Activated CD4-positive, CD25-positive, alpha-beta regulatory T cell treated with anti-CD3 and anti-CD28 coated beads, Interleukin-2, amount 50 U/mL, for 16 hours (primary cell): ENCODE measurements around the gene CDC20.
"Not testable (repeated sequence)": the region's sequence is repeated elsewhere in the genome, so short reads cannot be mapped to it uniquely, and the experiment has no call there.

Experiments used
- DNase-seq: peaks from one replicate; pipeline ENCODE4 v3.0.0-alpha.2; 2020; ENCODE audit warnings: low read depth, low spot score

The CDC20 gene

DNA sequence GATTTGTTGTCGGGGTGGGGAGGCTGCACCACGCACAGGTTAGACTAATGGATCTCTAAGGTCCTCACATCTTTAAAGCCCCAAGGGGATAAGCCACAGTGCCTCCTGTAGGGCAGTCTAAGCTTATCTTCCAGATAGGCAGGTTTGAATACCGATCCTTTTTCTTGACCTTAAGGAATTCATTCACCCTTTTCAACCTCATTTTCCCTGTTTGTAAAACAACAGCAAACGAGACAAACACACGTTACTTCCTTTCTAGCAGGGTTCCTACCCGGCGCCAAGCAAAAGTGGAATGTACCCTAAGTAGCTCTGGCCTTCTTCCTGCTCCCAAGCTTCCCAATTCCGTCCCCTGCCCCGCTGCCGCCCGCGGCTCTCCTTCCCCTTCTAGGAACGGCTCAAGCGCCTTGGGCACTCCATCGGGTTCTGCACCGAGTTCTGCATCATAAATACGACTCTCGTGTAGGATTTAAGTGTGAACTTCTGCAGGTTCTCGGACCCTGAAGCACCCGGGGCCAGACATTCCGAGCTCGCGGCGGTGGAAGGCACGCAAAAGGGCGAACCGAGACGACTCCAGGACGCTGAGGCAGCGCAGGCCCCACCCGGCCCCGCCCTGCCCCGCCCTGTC, 548 bp upstream of the CDC20 start:
- no peak for DNase-seq

DNA sequence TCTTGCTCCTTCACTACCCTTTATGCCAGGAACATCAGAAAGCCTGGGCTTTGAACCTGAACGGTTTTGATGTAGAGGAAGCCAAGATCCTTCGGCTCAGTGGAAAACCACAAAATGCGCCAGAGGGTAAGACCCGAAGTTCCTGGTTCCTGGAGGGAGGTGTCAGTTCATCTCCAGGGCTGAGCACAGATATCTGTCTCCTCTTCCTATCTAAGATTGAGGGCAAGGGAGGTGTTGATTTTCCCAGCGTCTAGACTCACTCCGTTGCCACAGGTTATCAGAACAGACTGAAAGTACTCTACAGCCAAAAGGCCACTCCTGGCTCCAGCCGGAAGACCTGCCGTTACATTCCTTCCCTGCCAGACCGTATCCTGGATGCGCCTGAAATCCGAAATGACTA, 915 bp downstream of the CDC20 start:
- no peak for DNase-seq

DNA sequence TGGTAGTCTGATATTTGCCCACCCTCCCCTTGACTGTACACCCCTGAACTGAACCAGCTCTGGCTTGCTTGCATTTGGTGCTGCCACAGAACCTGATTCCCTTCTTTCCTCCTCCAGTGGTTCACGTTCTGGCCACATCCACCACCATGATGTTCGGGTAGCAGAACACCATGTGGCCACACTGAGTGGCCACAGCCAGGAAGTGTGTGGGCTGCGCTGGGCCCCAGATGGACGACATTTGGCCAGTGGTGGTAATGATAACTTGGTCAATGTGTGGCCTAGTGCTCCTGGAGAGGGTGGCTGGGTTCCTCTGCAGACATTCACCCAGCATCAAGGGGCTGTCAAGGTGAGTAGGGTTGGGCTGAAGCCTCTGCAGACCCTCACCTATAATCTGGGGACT, 1.8 kb downstream of the CDC20 start:
- DNase-seq = no peak

DNA sequence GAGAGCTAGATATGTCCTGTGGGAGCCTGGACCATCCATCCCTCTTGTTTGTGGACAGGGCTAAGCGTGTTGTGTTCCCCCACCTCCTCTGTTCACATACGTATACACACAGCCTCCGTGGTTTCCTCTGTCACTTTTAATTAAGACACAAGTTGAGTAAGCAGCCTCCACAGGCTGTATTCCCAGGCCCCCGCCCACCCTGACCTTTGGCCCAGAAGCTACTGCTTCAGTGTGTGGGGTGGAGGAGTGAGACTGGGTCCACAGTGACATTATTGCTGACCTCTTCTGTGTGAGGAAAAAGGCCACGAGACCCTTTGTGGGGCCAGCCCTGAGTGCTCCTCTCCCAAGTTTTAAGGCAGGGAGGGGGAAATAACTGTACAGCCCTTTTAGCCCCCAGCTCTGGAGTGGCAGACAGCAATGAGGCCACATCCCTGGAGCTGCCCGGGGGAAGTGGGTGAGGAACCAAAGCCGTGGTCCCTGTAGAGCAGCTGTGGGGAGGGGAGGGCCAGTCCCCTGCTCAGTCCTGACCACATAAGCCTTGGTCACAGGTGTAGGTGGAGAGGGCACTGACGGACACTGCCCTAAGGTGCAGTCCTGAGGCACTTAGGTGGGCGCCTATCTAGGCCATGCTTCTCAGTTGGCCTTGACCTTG, 4.6 kb downstream of the CDC20 start:
- DNase-seq = no peak

DNA sequence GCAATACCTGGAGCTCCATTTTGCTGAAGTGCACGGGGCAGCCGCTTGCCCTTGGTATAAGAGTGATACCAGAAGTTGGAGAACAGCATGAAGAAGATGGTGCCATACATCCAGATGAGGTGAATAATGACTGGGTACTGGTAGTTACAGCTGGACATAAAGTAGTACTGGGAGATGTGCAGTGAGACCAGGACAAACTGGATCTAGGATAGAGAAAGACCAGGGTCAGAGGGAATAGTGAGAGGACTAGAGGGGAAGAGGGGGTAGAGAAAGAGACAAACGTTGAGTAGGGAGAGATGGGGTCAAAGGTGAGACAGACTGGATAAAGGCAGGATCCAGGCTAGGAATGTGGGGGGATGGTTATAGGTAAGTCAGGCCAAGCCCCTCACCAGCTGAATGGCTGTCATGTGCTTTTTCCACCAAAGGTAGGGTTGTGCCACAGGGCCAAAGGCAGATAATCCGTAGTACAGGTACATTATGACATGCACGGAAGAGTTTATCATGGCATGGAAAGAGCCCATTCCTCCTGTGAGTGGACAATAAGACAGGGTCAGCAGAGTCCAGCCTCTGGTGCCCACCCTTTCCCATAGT, 5.2 kb downstream of the CDC20 start:
- DNase-seq = no peak

DNA sequence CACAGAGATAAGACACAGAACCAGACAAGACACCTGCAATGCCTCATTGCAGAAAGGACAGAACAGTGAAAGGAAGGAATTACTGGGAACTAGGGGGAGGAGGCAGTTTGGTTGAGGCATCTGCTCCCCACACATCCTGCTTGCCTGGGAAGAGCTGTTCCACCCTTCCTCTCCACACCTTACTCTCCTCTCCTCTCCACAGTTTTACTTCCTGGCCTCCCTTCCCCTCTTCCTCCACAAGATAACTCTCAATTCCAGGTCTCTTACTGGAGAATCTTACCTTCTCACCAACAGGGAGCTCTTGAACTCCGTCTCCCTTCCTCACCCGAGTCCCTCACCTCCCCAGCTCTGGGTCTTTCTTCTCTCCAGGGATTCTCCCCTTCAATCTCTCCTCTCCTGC, 6.9 kb downstream of the CDC20 start:
- no peak for DNase-seq

DNA sequence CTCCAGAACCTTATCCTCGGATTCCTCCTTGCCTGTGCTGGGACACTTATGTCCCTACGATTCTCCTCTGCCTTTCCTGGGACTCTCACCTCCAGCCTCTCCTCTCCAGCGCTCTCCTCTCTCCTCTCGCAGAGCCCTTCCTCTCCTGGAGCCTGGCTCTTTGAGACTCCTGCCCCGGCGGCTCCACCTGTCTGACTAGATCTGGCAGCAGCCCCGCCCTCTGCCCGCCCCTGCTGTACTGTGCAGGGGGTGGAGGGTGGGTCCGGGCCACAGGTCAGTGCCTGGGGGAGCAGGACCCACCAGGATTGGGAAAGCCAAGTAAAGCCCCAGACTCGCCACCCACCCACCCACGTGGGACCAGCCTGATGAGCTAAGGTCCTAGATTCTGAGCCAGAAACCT, 7.4 kb downstream of the CDC20 start:
- no peak for DNase-seq

DNA sequence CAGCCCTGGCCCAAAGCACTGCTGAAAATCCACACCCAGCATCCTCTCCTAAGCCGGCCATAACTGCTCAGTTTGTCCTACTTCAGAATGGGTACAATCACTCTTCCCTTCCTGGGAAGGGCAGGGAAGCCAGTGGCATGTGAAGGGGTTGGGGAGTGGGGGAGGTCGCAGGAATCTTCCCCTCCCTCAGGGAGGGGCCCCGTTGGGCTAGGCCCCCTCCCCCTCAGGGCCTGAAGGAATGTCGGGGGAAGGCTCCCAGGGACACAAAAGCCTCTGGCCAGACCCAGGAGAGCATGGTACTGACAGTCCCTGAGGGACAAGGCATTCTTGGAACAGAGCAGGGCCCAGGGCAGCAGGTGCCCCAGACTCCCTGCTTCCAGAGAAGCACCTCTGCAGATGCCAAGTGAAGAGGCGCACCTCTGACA, 7.8 kb downstream of the CDC20 start:
- no peak for DNase-seq

DNA sequence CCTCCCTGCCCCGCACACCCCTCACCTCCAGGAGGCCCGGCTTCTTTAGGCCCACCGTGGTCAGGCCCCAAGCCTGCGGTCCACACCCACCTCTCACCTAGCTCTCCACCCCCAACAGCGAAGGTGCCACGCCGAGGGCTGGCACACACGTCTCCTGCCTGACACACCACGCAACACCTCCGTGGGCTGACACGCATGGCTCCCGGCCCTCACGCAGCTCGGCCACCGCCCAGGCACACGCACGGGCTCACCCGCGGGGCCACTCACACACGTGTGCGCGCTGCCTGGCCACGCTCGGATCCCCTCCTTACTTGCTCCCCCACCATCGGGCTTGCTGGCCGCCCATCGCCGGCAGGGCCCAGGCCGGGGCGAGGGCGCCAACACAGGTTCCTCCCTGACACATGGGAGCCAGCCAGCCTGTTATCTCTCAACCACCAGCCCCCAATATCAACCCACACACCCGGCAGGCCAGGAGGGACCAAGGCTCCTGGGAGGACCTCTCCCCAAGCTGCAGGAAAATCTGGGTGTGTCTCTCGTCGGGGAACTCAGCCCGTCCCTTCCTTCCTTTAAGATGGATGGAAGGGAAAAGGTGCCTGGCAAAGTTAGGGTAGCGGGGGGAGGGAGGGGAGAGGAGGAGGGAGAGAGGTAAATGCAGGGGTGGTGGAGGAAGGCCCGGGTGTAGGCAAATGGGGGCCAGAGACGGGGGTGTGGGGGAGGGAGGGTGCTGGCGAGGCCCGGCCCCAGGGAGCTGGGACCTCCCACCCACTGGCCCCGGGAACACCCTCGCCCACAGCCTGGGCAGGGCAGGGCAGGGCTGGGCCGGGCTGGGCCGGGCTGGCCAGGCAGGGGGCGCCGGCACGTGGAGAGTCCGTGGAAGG, 8.5 kb downstream of the CDC20 start:
- no peak for DNase-seq

DNA sequence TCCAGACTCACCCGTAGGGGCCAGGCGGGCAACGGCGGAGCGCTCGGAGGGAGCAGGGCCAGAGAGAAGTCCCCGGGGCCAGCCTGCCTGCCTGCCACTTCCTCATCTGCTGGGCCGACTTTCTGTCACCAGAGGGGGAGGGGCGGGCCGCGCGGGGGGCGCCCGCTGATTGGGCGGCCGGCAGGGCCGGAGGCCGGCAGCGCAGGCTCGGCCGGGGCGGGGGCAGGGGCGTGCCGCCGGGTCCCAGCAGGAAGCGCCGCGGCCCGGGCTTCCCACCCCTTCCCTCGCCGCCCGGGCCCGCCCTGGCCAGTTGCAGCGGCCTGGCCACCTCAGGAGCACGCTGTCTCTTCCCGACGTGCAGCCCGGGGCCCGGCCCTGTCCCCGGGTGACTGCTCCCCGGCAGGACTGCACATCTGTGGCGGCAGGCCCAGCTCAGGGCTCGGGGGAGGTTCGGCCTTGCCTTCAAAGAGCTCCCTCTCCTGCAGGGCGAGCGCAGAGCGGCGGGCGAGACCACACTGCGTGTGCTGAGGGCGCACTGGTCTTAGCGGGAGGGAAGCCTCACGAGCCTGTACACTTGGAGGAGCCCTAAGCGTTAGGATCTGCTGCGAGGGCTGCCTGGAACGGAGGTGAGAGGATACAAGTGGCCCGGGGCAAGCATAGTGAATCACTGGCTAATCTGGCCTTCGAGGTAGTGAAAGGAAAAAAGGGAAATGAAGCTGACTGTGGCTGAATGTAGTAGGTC, 9.3 kb downstream of the CDC20 start, which contains the start of gene ELOVL1:
Gene ELOVL1 (minus strand): TSS at position 108 of the 742 bp plus-strand sequence. CDS start 2,402 bp downstream, outside the sequence.
- DNase-seq = peak; percentile 67

DNA sequence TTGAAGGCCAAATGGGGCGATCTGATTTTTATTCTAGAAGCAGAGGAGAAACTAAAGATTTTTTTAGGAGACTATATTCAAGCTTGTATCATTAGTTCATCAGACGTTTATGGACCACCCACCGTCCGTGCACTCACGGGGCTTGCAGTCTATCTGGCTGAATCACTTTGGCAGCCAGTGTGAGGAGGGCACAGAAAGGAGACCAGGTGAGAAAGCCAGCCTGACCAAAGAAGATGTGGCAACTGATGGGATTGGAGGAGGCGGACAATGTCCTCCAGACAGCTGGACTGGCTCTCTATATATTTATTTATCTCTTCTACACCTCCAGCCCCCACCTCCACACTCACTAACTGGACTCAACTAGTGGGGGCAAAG, 9.9 kb downstream of the CDC20 start:
- no peak for DNase-seq

DNA sequence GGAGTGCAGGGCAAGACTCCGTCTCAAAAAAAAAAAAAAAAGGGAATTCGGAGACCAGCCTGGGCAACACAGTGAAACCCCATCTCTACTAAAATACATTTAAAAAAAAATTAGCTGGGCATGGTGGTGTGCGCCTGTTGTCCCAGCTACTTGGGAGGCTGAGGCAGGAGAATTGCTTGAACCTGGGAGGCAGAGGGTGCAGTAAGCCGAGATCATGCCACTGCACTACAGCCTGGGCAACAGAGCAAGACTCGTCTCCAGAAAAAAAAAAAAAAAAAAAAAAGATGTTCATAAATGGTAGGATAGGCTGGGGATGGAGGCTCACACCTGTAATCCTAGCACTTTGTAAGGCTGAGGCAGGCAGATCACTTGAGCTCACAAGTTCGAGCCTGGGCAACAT, 11.0 kb downstream of the CDC20 start:
- not testable (repeated sequence) for DNase-seq

DNA sequence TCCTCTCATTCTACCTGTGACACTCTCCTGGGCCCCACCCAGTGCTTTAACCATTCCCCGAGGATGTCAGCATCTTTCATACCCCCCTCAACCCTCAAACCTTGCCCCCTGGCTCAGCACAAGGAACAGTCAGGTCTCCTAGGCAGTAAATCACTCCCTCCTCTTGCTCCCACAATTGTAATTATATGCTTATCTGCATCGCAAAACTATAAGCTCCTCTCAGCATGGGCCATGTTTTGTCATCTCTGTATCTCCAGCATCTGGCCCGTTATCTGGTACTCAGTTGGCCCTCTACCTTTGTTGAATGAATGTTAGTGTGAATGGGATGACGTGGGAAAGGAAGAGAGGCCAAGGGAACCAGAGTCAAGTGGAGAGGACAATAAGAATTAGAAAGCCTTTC, 11.8 kb downstream of the CDC20 start:
- DNase-seq = no peak

DNA sequence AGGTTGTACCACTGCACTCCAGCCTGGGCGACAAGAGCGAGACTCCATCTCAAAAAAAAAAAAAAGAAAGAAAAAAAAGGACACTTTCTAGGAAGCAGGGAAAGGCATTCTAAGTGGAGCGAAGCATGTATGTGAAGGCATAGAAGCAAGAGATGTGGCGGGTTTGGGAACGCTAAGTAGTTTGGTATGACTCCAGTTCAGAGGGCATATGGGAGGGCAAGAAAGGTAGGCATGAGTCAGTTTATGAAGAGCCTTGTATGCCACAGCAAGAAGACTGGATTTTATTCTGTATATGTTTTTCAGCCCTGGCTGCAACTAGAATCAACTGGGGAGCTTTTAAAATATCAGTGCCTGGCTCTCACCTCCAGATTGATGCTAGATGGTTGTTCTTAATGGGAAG, 13.4 kb downstream of the CDC20 start:
- no peak for DNase-seq

DNA sequence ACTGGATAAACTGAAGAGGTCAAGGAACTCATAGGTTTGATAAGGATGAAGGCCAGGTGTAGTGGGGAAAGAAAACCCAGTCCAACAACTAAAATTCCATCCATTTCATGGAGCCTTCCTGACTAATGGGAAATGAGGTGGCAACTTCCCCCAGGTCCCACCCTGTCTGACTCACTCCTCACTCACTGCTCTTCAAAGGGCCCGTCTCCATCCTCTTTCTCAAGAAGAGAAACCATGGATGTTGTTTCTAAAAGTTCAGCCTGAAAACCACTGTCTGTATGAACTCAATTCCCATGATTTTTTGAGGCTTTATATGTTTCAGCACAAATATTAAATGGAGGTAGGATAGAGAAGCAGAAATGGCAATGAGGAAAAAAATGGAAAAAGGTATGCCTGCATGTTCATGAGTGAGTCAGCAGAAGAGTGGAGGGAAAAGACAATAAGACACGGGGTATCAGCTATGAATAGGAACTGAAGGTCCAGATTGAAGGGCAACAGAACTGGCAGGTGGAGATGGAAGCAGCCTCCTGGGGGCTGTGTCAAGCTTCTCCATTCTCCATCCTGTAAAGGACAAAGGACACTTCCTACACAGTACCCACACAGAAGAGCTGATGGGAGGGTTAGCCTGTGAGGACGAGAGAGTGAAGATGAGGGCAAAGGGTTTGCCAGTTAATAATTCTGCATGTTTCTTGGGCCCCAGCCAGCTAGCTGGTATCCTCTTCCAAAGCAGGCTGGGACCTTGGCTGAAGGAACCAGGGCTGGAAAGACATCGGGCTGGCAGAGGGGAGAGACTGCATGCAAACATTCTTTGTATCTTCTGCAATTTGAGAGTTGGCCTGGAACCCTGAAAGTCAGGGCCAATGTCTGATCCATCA, 14.5 kb downstream of the CDC20 start:
- no peak for DNase-seq

DNA sequence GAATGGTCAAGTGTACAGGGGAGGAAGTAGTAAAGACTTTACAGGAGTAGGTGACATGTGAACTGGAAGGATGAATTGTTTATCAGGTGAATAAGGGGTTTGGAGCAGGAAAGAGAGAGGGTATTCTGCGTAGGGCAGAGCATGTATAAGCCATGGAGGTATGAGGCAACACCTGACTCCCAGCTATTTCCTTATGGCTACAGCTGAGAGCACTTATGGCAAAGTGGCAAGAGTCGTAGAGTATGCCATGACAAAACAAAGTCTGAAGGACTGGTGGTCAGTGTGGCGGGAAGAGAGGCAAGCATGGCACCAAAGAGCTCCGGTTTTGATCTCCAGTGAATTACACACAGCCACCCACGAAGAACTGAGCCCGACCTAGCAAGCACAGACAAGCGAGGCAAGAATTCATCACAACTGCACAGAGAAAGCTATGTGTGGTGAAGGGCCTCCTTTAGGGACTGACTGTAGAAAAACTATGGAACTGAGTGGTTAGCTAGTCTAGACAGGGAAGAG, 18.0 kb downstream of the CDC20 start:
- no peak for DNase-seq

DNA sequence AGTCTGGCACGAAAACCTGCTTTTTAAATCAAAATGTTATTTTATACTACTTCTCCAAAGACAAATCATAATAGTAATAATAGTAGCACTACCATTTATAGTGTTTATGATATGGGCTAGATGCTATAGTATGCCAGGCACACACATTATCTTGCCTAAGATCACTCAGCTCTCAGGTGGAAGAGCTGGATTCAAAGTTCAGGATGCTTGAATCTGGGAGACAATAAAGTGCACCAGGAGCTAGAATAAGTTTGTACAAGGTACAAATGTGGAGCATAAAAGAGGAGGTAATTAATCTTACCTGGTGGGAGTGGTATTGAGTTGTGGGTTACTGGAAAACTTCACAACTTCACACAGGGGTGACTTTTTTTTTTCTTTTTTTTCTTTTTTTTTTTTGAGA, 19.1 kb downstream of the CDC20 start:
- no peak for DNase-seq

DNA sequence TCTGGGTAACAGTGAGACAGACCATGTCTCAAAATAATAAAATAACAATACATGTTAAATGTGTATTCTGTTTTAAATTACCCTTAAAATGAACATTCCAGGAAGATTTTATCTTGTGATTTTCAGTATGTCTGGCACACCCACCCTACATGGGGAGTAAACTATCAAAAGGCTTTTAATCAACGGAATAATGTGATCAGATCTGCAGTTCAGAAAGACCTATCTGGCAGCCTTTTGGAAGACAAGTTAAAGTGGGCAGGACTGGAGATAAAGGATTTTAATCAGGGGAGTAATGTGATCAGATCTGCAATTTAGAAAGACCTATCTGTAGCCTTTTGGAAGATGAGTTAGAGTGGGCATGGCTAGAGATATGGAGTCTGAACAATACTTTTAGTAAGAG, 20.7 kb downstream of the CDC20 start:
- no peak for DNase-seq

DNA sequence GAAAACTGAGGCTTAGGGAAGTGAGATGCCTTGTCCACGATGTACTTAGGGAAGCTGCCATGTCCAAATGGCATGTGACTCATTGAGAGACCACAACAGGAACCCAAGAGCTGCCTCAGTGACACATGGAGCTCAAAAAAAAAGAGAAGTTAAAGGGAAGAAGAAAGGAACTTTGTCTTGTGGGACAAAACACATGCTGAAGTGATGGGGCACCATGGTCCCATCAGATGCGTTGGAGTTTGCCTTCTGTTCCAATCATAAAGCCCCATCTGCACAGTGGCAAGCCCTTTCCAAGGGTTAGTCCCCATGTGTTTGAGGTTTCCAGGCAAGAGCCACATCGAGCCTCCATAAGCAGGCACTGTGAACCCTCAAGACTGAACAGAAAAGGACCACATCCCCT, 22.8 kb downstream of the CDC20 start:
- no peak for DNase-seq

DNA sequence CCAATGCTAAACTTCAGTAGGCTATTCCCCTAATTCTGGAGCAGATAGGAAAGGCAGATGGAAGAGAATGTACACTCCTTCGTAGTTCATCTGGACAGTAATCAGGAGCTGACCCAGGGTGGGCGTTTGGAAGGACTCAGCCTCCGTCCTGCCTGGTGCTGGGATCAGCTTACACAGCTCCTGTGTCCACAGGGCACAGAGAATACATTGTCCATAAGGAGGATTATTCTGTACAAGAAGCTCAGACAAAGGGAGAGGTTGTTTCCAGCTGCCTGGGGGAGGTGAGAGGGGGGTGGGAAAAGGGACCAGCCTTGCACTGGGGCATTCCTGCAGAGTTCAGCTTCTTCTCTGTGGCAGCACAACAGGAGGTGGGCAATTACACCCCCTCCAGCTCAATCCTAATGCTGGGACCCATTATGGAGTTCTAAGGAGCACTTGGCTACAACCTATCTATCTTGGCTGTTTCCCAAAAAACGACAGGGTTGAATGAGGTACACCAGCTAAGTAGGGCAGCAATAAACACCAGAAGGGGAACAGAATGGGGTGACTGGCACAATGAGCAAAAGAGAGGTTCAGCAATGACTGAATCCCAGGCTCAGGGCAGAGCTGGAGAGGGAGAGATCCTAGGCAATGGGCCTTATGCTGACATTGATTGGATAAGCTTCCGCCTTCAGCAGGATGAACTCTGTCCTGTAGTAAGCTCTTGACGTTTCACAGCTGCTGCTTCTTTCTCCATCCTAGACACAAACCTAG, 23.4 kb downstream of the CDC20 start:
- no peak for DNase-seq
